Hepatocyte (in vitro differentiated cells): ENCODE data around the gene OPA1. TPM values are rescaled to one million over a fixed set of nuclear protein-coding genes. Genes with fewer than 3 reads are reported as not detected.

Experiments
- DNase-seq: peaks from one replicate; pipeline ENCODE4 v3.0.0-alpha.2; 2016; ENCODE audit warnings: low spot score
- H2AFZ ChIP-seq: fragments of 200-600 bp; sonication (generic); 2 replicates; pipeline ENCODE4 v1.6.0; 2016; ENCODE audit warnings: antibody characterized with exemption, mild to moderate bottlenecking
- H3K27ac ChIP-seq: fragments of 200-600 bp; sonication (generic); 2 replicates; pipeline ENCODE4 v1.5.1; 2016; ENCODE audit warnings: mild to moderate bottlenecking
- H3K27me3 ChIP-seq: fragments of 200-600 bp; sonication (generic); 2 replicates; pipeline ENCODE4 v1.6.1; 2016
- H3K36me3 ChIP-seq: fragments of 200-600 bp; sonication (generic); replicated peaks from 2 replicates; pipeline ENCODE4 v1.5.1; 2016; ENCODE audit warnings: low read depth; ENCODE audit not compliant: insufficient read depth
- H3K4me1 ChIP-seq: fragments of 200-600 bp; sonication (generic); 2 replicates; pipeline ENCODE4 v1.5.1; 2016; ENCODE audit warnings: mild to moderate bottlenecking, moderate library complexity; ENCODE audit not compliant: insufficient read depth
- H3K4me2 ChIP-seq: fragments of 200-600 bp; sonication (generic); 2 replicates; pipeline ENCODE4 v1.6.0; 2016
- H3K4me3 ChIP-seq: fragments of 200-600 bp; sonication (generic); 2 replicates; pipeline ENCODE4 v1.5.1; 2016; ENCODE audit warnings: mild to moderate bottlenecking
- H3K79me2 ChIP-seq: fragments of 200-600 bp; sonication (generic); 2 replicates; pipeline ENCODE4 v1.6.0; 2017; ENCODE audit warnings: mild to moderate bottlenecking
- H3K9me2 ChIP-seq: fragments of 200-600 bp; sonication (generic); replicated peaks from 2 replicates; pipeline ENCODE4 v1.6.0; 2017; ENCODE audit warnings: mild to moderate bottlenecking; ENCODE audit not compliant: insufficient read depth
- H3K9me3 ChIP-seq: fragments of 200-600 bp; sonication (generic); 2 replicates; pipeline ENCODE4 v1.5.1; 2016; ENCODE audit warnings: low read depth, mild to moderate bottlenecking
- H4K20me1 ChIP-seq: fragments of 200-600 bp; sonication (generic); 2 replicates; pipeline ENCODE4 v1.6.0; 2016; ENCODE audit warnings: mild to moderate bottlenecking; ENCODE audit not compliant: insufficient read depth, poor library complexity, severe bottlenecking
- EZH2 ChIP-seq: fragments of 200-600 bp; sonication (generic); IDR thresholded peaks from 2 replicates; pipeline ENCODE4 v1.6.1; 2016; ENCODE audit warnings: antibody characterized with exemption, mild to moderate bottlenecking, borderline replicate concordance
- EZH2phosphoT487 ChIP-seq: fragments of 200-600 bp; sonication (generic); IDR thresholded peaks from one replicate; pipeline ENCODE4 v1.6.1; 2018; ENCODE audit warnings: antibody characterized with exemption, mild to moderate bottlenecking, low read depth, moderate library complexity; ENCODE audit not compliant: unreplicated experiment, severe bottlenecking
- WGBS: methylation state at CpG from one replicate; pipeline ENCODE4 v1.1.6; 2016; ENCODE audit warnings: low lambda C conversion rate; ENCODE audit errors: missing lambda C conversion rate; 5-methylcytosine and 5-hydroxymethylcytosine counted together
- polyA plus RNA-seq: library from polyadenylated mRNA; unstranded; fragments of >200 nt; fragmentation: Nextera tagmentation; extraction: Ambion mirVana; gene quantifications from 2 replicates; pipeline ENCODE4 v1.2.1, GENCODE V29; 2016
- total RNA-seq: library from RNA; depleted of rRNA; stranded (reverse); fragments of >200 nt; gene quantifications from 2 replicates; pipeline ENCODE4 v1.2.3, GENCODE V29; 2014
- TF ChIP-seq, protein P1 (sequence below): fragments of 200-600 bp; sonication (generic); IDR thresholded peaks from 2 replicates; pipeline ENCODE4 v1.5.1; 2016; ENCODE audit warnings: antibody characterized with exemption, mild to moderate bottlenecking; ENCODE audit not compliant: poor library complexity

OPA1 gene
- total and polyA plus RNA-seq, 2 experiments from 2014 or later: 17.7 to 49.0 TPM

- DNase-seq: no peak
- no peak overlapping the region for H2AFZ ChIP-seq
- TF ChIP-seq, protein P1, sequence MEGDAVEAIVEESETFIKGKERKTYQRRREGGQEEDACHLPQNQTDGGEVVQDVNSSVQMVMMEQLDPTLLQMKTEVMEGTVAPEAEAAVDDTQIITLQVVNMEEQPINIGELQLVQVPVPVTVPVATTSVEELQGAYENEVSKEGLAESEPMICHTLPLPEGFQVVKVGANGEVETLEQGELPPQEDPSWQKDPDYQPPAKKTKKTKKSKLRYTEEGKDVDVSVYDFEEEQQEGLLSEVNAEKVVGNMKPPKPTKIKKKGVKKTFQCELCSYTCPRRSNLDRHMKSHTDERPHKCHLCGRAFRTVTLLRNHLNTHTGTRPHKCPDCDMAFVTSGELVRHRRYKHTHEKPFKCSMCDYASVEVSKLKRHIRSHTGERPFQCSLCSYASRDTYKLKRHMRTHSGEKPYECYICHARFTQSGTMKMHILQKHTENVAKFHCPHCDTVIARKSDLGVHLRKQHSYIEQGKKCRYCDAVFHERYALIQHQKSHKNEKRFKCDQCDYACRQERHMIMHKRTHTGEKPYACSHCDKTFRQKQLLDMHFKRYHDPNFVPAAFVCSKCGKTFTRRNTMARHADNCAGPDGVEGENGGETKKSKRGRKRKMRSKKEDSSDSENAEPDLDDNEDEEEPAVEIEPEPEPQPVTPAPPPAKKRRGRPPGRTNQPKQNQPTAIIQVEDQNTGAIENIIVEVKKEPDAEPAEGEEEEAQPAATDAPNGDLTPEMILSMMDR: no peak
- TF ChIP-seq EZH2: no peak
- TF ChIP-seq EZH2phosphoT487: no peak
- H3K79me2 ChIP-seq: no peaks in the 10 kb centered on the region
- H4K20me1 ChIP-seq: no peaks in the 10 kb centered on the region
- no peaks in the 10 kb centered on the region for H3K9me2 ChIP-seq
- H3K27me3 ChIP-seq: no peaks in the 10 kb centered on the region
- H3K4me3 ChIP-seq: no peak overlapping the region
- no peaks in the 10 kb centered on the region for H3K9me3 ChIP-seq
- H3K27ac ChIP-seq: no peak overlapping the region
- H3K4me1 ChIP-seq: no peaks in the 10 kb centered on the region
- WGBS: 88% methylated on average over 6 of the region's 6 CpGs
- no peak overlapping the region for H3K4me2 ChIP-seq
- H3K36me3 ChIP-seq: no peaks in the 10 kb centered on the region
Measured at GRCh38 chr3:193645806-193646205, 52.8 kb downstream of the OPA1 start.

GRCh38 chr3:193648542-193649076 lies 55.6 kb downstream of the OPA1 start:
- no peaks in the 10 kb centered on the region for H3K27me3 ChIP-seq
- no peaks in the 10 kb centered on the region for H3K9me3 ChIP-seq
- WGBS: 93% methylated on average over 2 of the region's 2 CpGs
- H3K4me1 ChIP-seq: no peaks in the 10 kb centered on the region
- no peaks in the 10 kb centered on the region for H3K9me2 ChIP-seq
- TF ChIP-seq EZH2: no peak
- TF ChIP-seq, protein P1: no peak
- TF ChIP-seq EZH2phosphoT487: no peak
- no peaks in the 10 kb centered on the region for H3K36me3 ChIP-seq
- no peaks in the 10 kb centered on the region for H3K79me2 ChIP-seq
- no peaks in the 10 kb centered on the region for H4K20me1 ChIP-seq
- no peak for DNase-seq
- H2AFZ ChIP-seq: no peak overlapping the region
- no peak overlapping the region for H3K27ac ChIP-seq
- H3K4me2 ChIP-seq: no peak overlapping the region
- no peak overlapping the region for H3K4me3 ChIP-seq

- 95% methylated on average over 2 of the region's 2 CpGs for WGBS
- Histone ChIP-seq H3K4me3 (no peak overlapping the region), H3K36me3 (no peaks in the 10 kb centered on the region), H4K20me1 (no peaks in the 10 kb centered on the region), H3K4me1 (no peaks in the 10 kb centered on the region), H3K9me2 (no peaks in the 10 kb centered on the region), H3K9me3 (no peaks in the 10 kb centered on the region), H2AFZ (no peak overlapping the region), H3K4me2 (no peak overlapping the region), H3K27ac (no peak overlapping the region), H3K79me2 (no peaks in the 10 kb centered on the region), H3K27me3 (no peaks in the 10 kb centered on the region)
- TF ChIP-seq, protein P1: no peak
- TF ChIP-seq EZH2phosphoT487 (no peak), EZH2 (no peak)
- no peak for DNase-seq
Measured at GRCh38 chr3:193650585-193650984, 57.6 kb downstream of the OPA1 start.
